H1 (cell line): Measurements from ENCODE around the gene TMCC1. TPM values are rescaled to one million over a fixed set of nuclear protein-coding genes. Genes with fewer than 3 reads are reported as not detected.

Source experiments
- BRCA1 ChIP-seq: IDR thresholded peaks from 2 replicates; pipeline ENCODE4 v1.6.1; 2012; ENCODE audit warnings: low read depth, low read length, improper control_type of control experiment
- CREB1 ChIP-seq: IDR thresholded peaks from 2 replicates; pipeline ENCODE4 v1.6.1; 2012; ENCODE audit warnings: inconsistent platforms
- EGR1 ChIP-seq: IDR thresholded peaks from 2 replicates; pipeline ENCODE4 v1.6.1; 2011; ENCODE audit warnings: low read depth, low read length, borderline replicate concordance
- EZH2 ChIP-seq: fragments of 200-600 bp; sonication (generic); IDR thresholded peaks from 2 replicates; pipeline ENCODE4 v1.7.1; 2012; ENCODE audit warnings: low read depth, mild to moderate bottlenecking, moderate library complexity, low read length, inconsistent platforms; ENCODE audit not compliant: severe bottlenecking
- FOSL1 ChIP-seq: IDR thresholded peaks from 2 replicates; pipeline ENCODE4 v1.6.1; 2011; ENCODE audit warnings: mild to moderate bottlenecking, low read depth, low read length, moderate library complexity; ENCODE audit not compliant: insufficient read depth
- HDAC6 ChIP-seq: IDR thresholded peaks from one replicate; pipeline ENCODE4 v1.7.1; 2012; ENCODE audit warnings: low read depth, mild to moderate bottlenecking, inconsistent platforms, low read length, moderate library complexity
- JUN ChIP-seq: IDR thresholded peaks from 2 replicates; pipeline ENCODE4 v1.6.1; 2011; ENCODE audit warnings: low read depth, mild to moderate bottlenecking, improper control_type of control experiment, low read length
- KDM1A ChIP-seq: fragments of 200-600, 300-600 bp; sonication (generic); IDR thresholded peaks from 2 replicates; pipeline ENCODE4 v1.7.1; 2016; ENCODE audit warnings: mild to moderate bottlenecking, low read length, borderline replicate concordance
- KDM5A ChIP-seq: fragments of 200-600 bp; IDR thresholded peaks from 2 replicates; pipeline ENCODE4 v1.7.1; 2012; ENCODE audit warnings: mild to moderate bottlenecking, low read length, inconsistent platforms, mixed read lengths
- MAX ChIP-seq: IDR thresholded peaks from 2 replicates; pipeline ENCODE4 v1.6.1; 2012; ENCODE audit warnings: inconsistent platforms
- POLR2A ChIP-seq, 2 experiments: IDR thresholded peaks; 1 replicate in 1 of 2; 2 replicates in 1 of 2; pipeline ENCODE4 v1.6.1; 2011; ENCODE audit warnings: low read depth in 2 of 2, low read length in 2 of 2, mild to moderate bottlenecking in 2 of 2; ENCODE audit errors: control extremely low read depth in 1 of 2
- POLR2AphosphoS5 ChIP-seq: IDR thresholded peaks from 2 replicates; pipeline ENCODE4 v1.6.1; 2011; ENCODE audit warnings: low read depth, low read length
- RAD21 ChIP-seq, 2 experiments: IDR thresholded peaks in 1 of 2; conservative IDR thresholded peaks in 1 of 2; 2 replicates each; pipeline ENCODE4 v1.6.1; 2011; ENCODE audit warnings: low read depth in 2 of 2, low read length in 2 of 2, improper control_type of control experiment in 1 of 2, inconsistent platforms in 1 of 2, mild to moderate bottlenecking in 1 of 2, moderate library complexity in 1 of 2
- RFX5 ChIP-seq: IDR thresholded peaks from 2 replicates; pipeline ENCODE4 v1.6.1; 2011; ENCODE audit warnings: low read depth, low read length, improper control_type of control experiment, borderline replicate concordance
- RNF2 ChIP-seq: fragments of 200-900, 300-1000 bp; sonication (generic); IDR thresholded peaks from 2 replicates; pipeline ENCODE4 v1.7.1; 2016; ENCODE audit warnings: borderline replicate concordance, low read depth, mild to moderate bottlenecking, antibody characterized with exemption, low read length; ENCODE audit not compliant: poor library complexity, severe bottlenecking; ENCODE audit errors: missing control alignments
- SP1 ChIP-seq: IDR thresholded peaks from 2 replicates; pipeline ENCODE4 v1.6.1; 2011; ENCODE audit warnings: low read depth, low read length
- SRF ChIP-seq: IDR thresholded peaks from 2 replicates; pipeline ENCODE4 v1.6.1; 2011; ENCODE audit warnings: mild to moderate bottlenecking, low read depth, low read length, moderate library complexity
- TAF1 ChIP-seq: IDR thresholded peaks from 2 replicates; pipeline ENCODE4 v1.6.1; 2011; ENCODE audit warnings: mild to moderate bottlenecking, low read depth, low read length
- TBP ChIP-seq: IDR thresholded peaks from 2 replicates; pipeline ENCODE4 v1.6.1; 2011; ENCODE audit warnings: low read depth, low read length, improper control_type of control experiment
- TCF12 ChIP-seq: IDR thresholded peaks from 2 replicates; pipeline ENCODE4 v1.6.1; 2011; ENCODE audit warnings: low read depth, mild to moderate bottlenecking, low read length
- YY1 ChIP-seq: IDR thresholded peaks from 2 replicates; pipeline ENCODE4 v1.6.1; 2011; ENCODE audit warnings: low read depth, mild to moderate bottlenecking, low read length
- ZNF274 ChIP-seq: IDR thresholded peaks from 2 replicates; pipeline ENCODE4 v1.7.0; 2012; ENCODE audit warnings: low read length, borderline replicate concordance; ENCODE audit errors: extremely low read depth
- polyA plus RNA-seq, 7 experiments: library from polyadenylated mRNA; depleted of rRNA in 3 of 7; stranded (reverse) in 5 of 7; unstranded in 2 of 7; fragments of >200 nt in 5 of 7; fragments of 200-250 nt in 2 of 7; gene quantifications; 1 replicate in 5 of 7; 2 replicates in 1 of 7; 4 replicates in 1 of 7; pipeline versions ENCODE4 v1.2.1 to v1.2.3, GENCODE V29; 2011 to 2013; ENCODE audit warnings: missing spikeins in 2 of 7, mixed read lengths in 2 of 7
- total RNA-seq: library from RNA; stranded (reverse); fragmentation: NEBNext Ultra II Directional; extraction: Animal tissue kit (Norgen Biotek cat#: 25700); gene quantifications from 2 replicates; pipeline ENCODE4 v1.2.1, GENCODE V29; 2021
- TF ChIP-seq, protein P1 (sequence below): IDR thresholded peaks from 2 replicates; pipeline ENCODE4 v1.6.1; 2012; ENCODE audit warnings: inconsistent platforms

The TMCC1 gene
- total and polyA plus RNA-seq, 2 of the 8 experiments (the other 6 are each of a cell fraction or from before 2014, with no cell fraction given): 10.4 to 27.1 TPM

GRCh38 chr3:129893581-129894070, at the start of gene TMCC1 (continued):
- TF ChIP-seq, protein P1, sequence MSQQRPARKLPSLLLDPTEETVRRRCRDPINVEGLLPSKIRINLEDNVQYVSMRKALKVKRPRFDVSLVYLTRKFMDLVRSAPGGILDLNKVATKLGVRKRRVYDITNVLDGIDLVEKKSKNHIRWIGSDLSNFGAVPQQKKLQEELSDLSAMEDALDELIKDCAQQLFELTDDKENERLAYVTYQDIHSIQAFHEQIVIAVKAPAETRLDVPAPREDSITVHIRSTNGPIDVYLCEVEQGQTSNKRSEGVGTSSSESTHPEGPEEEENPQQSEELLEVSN: no peak
- TF ChIP-seq KDM1A (no peak), TBP (peak; percentile 49), RNF2 (no peak), POLR2A (IDR thresholded peaks at IDR 0.05; ENCODE audit: control extremely low read depth in 1 of 2, low read depth in 2 of 2, low read length in 2 of 2) (peak in 1 of 2 experiments; percentile 74; a peak in 2 of 3 replicates), SP1 (peak; percentile 11; the same call in 1 of the 2 replicates), FOSL1 (no peak), TCF12 (no peak), POLR2AphosphoS5 (peak; percentile 54; the same call in 1 of the 2 replicates), KDM5A (no peak), EGR1 (peak; percentile 73; the same call in 1 of the 2 replicates), TAF1 (peak; percentile 67), CREB1 (no peak), YY1 (no peak), RAD21 (IDR thresholded peaks at IDR 0.05 in 1 of 2, conservative IDR thresholded peaks at IDR 0.05 in 1 of 2; ENCODE audit: low read depth in 2 of 2, low read length in 2 of 2) (no peak; a peak in 1 of 4 replicates), JUN (no peak), BRCA1 (no peak), RFX5 (no peak), EZH2 (no peak), HDAC6 (no peak), ZNF274 (no peak), SRF (no peak), MAX (peak; percentile 79)
